Esophagus muscularis mucosa (tissue), 3 donors: ENCODE results near the gene PPP1R14C.

ENCODE experiments used
- CTCF ChIP-seq, 3 experiments: fragments of 200-600 bp in 2 of 3; fragments of 450-650 bp in 1 of 3; sonication (generic) in 2 of 3; IDR thresholded peaks; one replicate each; pipeline ENCODE4 v1.5.1; 2017 to 2019; ENCODE audit warnings: antibody characterized with exemption in 3 of 3, mild to moderate bottlenecking in 2 of 3, moderate library complexity in 1 of 3
- POLR2A ChIP-seq: fragments of 450-650 bp; IDR thresholded peaks from one replicate; pipeline ENCODE4 v1.6.1; 2017; ENCODE audit warnings: antibody characterized with exemption, moderate library complexity, mild to moderate bottlenecking, low read depth
- POLR2AphosphoS5 ChIP-seq, 2 donors: sonication (generic); formaldehyde crosslinking; IDR thresholded peaks; one replicate each; pipeline ENCODE4 v1.6.1; 2017; ENCODE audit warnings: antibody characterized with exemption in 2 of 2

GRCh38 chr6:150272264-150272975 is 129.6 kb downstream of the PPP1R14C start:
- TF ChIP-seq CTCF (IDR thresholded peaks at IDR 0.05) (no peak), POLR2A (no peak), POLR2AphosphoS5 (IDR thresholded peaks at IDR 0.05) (no peak)
